Measurements from ENCODE around the gene ARL6.

The ARL6 gene

GRCh38 chr3:97744289-97744688, 20.3 kb upstream of the ARL6 start:
- TF ChIP-seq ZFX (IDR thresholded peaks at IDR 0.05), result no peak
- TF ChIP-seq CTCF (conservative IDR thresholded peaks at IDR 0.05), result no peak
- no peak overlapping the region for H3K27ac ChIP-seq

GRCh38 chr3:97763586-97764406, 762 bp upstream of the ARL6 start:
- H3K27ac ChIP-seq, result peak overlapping the region; percentile 61
- TF ChIP-seq ZFX (IDR thresholded peaks at IDR 0.05) (peak; percentile 63), CTCF (conservative IDR thresholded peaks at IDR 0.05) (no peak)

- H3K27ac ChIP-seq, result no peak overlapping the region
- TF ChIP-seq CTCF (conservative IDR thresholded peaks at IDR 0.05) (no peak), ZFX (IDR thresholded peaks at IDR 0.05) (no peak)
Measured at GRCh38 chr3:97765336-97765735, 778 bp downstream of the ARL6 start.

- TF ChIP-seq CTCF (conservative IDR thresholded peaks at IDR 0.05) (no peak), ZFX (IDR thresholded peaks at IDR 0.05) (no peak)
- H3K27ac ChIP-seq, result no peak overlapping the region
Measured at GRCh38 chr3:97772926-97773325, 8.4 kb downstream of the ARL6 start.

GRCh38 chr3:97778152-97778551, 13.6 kb downstream of the ARL6 start:
- no peak overlapping the region for H3K27ac ChIP-seq
- TF ChIP-seq ZFX (IDR thresholded peaks at IDR 0.05), result no peak

- no peak for TF ChIP-seq ZFX (IDR thresholded peaks at IDR 0.05)
- TF ChIP-seq CTCF (conservative IDR thresholded peaks at IDR 0.05), result peak; percentile 78
- no peak overlapping the region for H3K27ac ChIP-seq
Measured at GRCh38 chr3:97793420-97794019, 29.0 kb downstream of the ARL6 start.

- H3K27ac ChIP-seq, result no peak overlapping the region
- no peak for TF ChIP-seq ZFX (IDR thresholded peaks at IDR 0.05)
- no peak for TF ChIP-seq CTCF (conservative IDR thresholded peaks at IDR 0.05)
Measured at GRCh38 chr3:97795951-97796350, 31.4 kb downstream of the ARL6 start.
